Kasumi-1 (cell line): ENCODE results near the gene ACY1.

ENCODE experiments used
- DNase-seq, 2 experiments: peaks; one replicate each; lab custom pipeline; 2025; lab: John Stamatoyannopoulos, UW

Gene ACY1

DNA sequence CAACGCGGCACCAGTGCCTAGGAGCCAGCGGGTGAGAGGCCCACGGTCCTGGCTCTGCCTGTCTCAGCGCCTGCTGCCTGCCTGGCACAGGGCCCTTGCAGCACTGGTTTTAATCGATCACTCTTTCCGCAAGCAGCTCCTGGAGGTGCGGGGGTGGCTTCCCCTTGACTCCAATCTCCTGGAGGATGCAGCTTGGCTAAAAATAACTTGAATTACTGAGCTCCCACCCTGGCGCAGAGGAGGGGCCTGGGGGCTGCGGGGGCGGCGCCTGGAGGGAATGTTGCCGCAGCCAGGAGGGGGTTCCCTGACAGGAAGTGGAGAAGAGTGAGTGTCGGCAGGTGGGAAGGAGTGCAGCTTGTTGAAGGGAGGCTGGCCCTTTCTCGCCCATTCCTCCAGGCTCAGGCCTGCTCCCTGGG lies 22.2 kb downstream of the ACY1 start:
- peak; percentile 26 to 49 for DNase-seq

DNA sequence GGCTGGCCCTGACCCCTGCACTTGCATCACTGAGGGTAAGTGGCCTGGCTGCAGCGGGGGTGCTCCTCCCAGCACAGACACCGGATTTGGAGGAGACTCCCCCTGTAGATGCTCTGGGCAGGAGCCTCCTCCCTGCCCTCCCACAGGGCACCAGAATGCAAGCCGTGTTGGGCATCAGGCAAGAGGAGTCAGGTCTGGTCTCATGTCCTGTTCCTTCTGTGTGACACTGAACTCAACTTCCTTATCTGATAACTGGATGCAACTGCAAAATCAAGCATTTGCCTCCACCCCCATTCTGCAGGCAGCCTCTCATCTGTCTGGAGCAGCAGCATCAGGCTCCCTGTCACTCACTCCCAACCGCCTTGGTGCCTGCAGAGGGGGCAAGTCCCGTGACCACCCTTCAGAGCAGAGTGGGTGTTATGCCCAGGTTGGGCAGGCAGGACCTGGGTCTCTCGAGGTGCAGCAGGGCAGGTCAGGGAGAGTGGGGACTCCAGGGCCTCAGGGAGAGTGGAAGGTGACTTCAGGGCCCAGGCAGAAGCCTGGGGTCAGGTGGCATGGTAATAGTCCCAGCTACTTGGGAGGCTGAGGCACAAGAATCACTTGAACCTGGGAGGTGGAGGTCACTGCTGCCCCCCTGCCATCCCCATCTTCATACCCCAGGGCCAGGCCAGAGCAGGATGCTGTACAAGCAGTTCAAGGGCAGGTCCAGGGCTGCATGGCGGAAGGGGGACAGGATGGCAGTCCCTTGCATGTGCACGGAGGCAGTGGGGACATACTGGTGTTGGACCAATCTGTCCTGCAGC lies 22.9 kb downstream of the ACY1 start:
- peak; percentile 59 to 67 for DNase-seq

GRCh38 chr3:52006820-52007133 lies 23.4 kb downstream of the ACY1 start:
- no peak for DNase-seq

- DNase-seq, result peak; percentile 46 to 55
Observed at GRCh38 chr3:52007291-52007690, 24.0 kb downstream of the ACY1 start.

DNA sequence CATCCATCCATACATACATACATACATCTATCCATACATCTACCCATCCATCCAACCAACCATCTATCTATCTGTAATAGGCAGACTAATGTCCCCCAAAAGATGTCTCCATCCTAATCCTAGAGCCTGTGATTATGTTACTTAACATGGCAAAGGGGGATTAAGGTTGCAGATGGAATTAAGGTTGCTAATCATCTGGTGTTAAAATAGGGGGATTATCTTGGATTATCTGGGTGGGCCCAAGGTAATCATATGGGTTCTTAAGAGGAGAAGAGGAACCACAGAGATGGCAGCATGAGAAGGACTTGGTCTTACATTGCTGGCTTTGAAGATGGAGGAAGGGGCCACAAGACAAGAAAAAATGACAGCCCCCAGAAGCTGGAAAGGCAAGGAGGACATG lies 27.1 kb downstream of the ACY1 start:
- DNase-seq, result no peak

DNA sequence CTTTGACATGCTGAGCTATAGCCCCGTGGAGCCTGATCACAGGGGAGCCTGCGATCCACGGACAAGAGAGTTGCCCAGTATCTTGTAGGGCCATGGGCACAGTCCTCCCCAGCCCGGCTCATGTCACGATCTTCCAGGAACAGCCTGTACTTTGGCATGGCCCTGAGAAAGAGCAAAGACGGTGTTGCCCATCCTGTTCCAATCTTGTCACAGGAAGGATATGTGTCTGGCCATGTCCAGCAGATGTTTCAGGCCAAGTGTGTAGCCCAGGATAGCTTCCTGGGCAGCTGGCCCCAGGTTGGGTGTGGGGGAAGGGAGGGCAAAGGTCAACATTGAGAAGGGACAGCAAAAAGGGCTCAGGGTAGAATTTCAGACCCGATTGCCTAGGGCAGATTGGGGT lies 29.4 kb downstream of the ACY1 start:
- no peak for DNase-seq

DNA sequence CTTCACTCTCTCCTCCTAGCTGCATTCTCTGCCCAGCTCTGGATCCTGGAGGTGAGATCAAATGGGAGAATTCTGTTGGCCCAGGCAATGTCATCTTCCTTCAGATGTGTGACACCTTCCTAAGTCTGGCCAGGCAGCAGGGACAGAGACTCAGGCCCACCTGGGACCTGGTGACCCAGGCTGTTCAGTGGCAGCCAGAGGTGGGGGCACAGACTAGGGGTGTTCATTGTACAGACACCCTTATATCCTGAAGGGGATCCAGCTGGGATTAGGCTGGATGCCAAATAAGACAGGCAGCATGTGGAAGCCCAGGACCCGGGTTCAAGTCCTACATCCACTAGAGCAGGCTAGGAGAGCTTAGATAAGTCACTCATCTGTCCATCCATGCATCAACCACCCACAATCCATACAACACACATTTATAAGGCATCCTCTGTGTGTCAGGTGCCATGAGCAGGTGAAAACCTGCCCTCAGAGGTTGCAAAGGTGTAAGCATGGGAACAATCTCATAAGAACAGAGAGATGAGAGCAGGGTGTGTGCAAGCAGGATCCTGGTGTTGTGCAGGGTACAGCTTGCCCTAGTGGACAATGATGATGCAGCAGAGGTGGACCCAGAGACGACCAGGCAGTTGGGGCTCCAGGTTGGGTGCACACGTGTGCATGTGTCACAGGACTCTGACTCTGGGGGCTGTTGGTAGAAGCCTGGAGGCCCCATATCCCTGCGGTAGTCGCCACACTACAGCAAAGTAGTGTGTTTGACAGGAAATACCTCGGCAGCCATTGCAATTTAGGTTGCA lies 30.7 kb downstream of the ACY1 start:
- no peak for DNase-seq

DNA sequence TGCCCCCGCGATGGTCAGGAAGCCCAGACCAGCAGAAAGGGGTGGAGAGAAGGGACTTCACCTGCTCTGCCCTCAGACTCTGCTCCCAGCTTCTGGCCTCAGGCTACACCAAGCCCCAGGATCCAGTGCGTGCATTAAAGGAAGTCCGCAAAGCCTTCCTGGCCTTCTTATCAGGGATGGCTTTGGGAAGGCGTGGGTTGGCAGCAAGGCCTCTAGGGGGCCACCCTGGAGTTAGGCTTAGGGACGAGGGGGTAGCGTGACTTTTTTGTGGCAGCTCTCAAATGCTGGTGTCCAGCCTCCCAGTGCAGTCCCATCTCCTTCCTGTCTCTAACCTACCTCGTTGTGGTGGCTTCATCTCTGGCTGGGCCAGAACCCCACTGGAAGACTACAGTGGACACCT lies 31.3 kb downstream of the ACY1 start:
- peak; percentile 20 to 29 for DNase-seq

DNA sequence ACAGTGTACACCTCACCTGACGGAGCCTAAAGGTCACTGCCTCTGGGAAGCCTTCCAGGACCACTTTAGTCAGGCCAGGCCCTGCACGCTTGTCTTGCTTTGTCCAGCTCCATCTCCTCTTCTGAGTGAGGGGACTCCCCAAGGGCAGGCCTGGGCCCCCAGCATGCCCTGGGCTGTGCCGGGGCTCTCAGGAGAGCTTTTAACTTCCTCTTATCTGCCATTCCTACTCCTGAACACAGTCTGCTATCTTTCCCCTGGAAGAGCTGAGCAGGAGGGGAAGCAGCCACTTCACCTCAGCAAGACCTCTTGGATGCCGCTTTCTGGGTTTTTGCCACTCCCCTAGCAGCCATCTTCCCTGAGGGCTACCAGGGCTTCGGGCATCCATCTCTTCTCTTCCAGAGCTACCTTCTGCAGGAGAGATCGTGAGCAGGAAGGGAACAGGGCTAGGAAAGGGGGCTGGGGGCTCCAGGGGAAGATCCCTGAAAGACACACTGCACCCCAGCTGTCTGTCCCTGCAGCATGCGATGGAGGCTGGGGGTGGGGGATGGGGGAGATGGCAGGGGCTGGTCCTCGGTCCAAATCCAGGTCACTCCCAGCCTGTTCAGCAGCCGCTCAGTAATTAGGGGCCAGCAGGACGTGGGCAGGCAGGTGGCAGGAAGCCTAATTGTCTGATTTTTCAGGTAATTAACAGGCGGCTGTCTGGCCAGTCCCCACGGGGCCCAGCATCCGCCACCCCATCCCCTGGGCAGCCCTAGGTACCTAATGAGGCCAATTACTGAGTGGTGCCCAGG lies 32.3 kb downstream of the ACY1 start:
- DNase-seq, result peak in 1 of 2 experiments; percentile 23

DNA sequence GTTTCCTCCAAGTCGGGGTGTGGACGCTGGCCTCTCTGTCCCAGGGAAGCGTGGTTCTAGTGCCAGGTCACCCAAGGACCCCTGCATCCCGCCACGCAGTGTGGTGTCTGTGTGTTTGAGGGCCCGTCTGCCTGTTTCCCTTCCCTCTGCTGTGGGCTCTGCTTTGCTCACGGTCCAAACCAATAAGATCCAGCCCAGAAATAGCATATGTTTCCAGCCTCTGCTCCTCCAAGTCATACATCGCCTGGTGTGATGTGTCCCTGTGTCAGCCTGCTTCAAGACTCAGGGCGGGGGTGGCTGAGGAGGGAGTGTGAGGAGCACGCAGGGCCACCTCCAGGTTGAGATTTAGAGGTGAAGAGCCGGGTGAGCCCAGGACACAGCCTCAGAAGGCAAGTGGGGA lies 34.3 kb downstream of the ACY1 start:
- DNase-seq, result no peak

GRCh38 chr3:52018319-52019000 lies 35.1 kb downstream of the ACY1 start:
- no peak for DNase-seq

GRCh38 chr3:52019352-52020080 lies 36.2 kb downstream of the ACY1 start:
- no peak for DNase-seq

DNA sequence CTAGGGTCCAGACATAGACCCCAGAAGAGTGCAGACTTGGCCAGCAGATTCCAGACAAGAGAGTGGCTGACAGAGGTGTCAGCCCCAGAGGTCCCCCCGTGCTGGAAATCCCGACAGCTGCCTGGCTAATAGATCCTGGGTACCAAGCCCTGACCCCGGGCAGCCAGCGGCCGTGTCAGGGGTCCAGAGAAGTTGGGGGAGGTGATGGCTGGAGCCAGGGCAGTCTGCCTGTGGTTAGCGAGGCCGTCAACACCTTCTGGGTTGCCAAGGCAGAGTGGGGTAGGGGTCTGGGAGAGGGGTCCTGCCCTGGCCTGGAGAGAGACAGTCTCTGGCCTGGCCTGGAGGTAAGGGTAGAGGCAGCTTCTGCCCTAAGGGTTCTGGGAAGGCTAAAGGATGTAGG lies 37.5 kb downstream of the ACY1 start:
- DNase-seq, result no peak

DNA sequence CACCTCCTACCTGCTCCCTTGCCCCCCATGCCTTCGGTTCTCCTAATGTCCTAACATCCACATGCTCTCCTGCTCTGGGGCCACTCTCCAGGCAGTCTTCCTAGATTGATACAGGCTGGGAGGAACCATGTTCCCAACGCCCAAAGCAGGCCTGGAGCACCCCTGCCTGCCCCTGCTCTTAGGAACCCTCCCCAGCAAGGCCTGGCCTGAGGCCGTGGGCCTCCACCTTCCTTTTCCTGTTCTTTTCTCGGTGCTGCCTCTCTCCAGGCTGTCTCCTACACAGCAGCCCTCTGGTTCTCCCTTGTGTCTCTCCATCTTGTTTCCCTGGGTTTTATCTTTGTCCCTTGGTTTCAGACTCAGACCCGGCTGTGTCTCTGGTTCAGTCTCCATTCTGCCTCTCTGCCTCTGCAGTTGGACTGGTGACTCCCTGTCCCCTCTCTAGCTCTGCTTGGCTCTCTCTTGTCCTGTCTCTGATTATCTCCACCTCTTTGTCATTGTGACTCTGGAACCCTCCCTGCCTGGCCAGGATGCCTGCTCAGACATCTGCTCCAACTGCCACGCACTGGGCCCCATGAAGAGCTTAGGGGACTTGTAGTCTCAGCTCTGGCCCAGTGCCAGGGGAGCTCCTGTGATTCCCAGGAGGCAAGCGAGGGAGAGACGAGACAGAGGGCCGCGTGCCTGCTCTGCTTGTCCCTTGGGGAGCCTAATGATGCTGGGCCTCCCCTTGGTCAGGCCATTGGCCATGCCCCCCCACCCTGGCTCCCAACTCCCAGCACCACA lies 38.3 kb downstream of the ACY1 start:
- peak in 1 of 2 experiments; percentile 6 for DNase-seq

DNA sequence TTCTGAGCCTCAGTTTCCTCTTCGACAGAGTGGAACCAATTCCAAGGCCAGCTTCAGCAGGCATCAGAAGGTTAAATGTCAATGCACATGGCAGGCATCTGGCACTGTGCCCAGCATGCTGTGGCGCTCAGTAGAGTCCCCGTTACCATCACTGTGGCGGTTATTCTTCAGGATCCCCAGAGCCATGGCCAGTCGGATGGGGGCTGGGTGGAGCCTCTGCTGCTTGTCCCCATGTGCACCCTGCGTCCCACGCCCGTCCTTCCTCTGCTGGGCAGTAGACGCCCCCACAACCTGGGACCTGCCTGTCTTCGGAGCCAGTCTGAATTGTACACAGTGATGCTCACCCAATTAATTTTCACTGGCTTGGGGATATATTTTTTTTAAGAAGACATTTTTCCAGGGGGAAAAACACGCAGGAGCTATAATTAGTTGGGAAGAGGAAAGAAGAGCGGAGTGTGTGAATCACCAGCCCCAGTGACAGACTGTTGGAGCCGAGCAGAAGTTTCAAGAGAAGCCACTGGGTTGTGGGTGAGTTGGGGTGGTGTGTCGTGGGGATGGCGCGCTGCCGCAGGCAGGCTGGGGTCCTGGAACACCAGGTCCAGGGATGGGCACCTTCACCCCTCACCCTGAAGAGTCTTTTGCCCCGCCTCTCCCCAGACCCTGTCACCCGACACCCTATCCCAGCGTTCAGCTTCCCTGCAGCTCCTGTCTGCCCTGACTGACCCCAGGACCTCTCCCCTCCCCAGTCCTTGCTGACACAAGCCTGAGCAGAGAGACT lies 39.2 kb downstream of the ACY1 start:
- no peak for DNase-seq

GRCh38 chr3:52023101-52023770 lies 39.9 kb downstream of the ACY1 start:
- no peak for DNase-seq

GRCh38 chr3:52023860-52024764 lies 40.8 kb downstream of the ACY1 start:
- DNase-seq, result no peak

DNA sequence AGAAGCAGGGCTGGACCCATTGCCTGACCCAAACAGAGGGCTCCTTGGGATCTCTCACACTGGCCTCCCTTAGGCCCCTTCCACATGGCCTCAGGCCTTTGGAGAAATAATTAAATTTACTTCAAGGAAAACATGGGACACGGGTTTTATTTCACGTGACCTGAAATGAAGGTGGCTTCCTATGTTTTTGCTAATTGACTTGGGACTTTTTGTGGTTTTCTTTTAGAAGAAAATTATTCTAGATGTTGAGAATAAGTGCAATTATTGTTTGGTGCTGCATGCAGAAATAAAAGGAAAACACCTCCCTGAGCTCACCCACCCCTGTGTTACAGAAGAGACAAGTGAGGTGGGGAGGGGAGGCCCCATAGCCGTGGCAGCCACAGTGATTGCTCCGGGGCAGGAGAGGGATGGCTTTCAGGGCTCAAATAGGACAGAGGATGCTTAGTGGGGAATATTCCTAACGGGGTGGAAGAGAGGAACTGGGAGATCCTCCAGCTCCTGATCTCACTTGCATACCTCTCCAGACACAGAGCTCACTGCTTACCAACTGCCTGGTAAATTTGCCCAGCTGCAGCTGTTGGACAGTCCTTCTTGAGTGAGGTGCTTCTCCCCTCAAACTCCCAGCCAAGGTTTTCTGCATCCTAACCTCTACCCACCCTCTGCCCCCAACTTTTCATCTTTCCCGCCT lies 41.6 kb downstream of the ACY1 start:
- no peak for DNase-seq
